SU-DHL-6 (cell line): Measurements from ENCODE around the gene FAM236A.
"Not testable (repeated sequence)": the region's sequence is repeated elsewhere in the genome, so short reads cannot be mapped to it uniquely, and the experiment has no call there.

Source experiments
- EZH2phosphoT487 ChIP-seq: fragments of 200-600 bp; sonication (generic), shearing (Covaris generic); conservative IDR thresholded peaks from 2 replicates; pipeline ENCODE4 v1.6.1; 2018; ENCODE audit warnings: mild to moderate bottlenecking, antibody characterized with exemption, low read length, moderate library complexity, mixed read lengths
- TF ChIP-seq, protein P1 (sequence below): fragments of 200-600 bp; sonication (generic); IDR thresholded peaks from one replicate; pipeline ENCODE4 v1.5.1; 2017; ENCODE audit warnings: antibody characterized with exemption, mild to moderate bottlenecking, low read length, moderate library complexity; ENCODE audit not compliant: insufficient read depth, poor library complexity, severe bottlenecking

GRCh38 chrX:72916096-72916495 lies 21.9 kb upstream of the FAM236A start:
- TF ChIP-seq, protein P1, sequence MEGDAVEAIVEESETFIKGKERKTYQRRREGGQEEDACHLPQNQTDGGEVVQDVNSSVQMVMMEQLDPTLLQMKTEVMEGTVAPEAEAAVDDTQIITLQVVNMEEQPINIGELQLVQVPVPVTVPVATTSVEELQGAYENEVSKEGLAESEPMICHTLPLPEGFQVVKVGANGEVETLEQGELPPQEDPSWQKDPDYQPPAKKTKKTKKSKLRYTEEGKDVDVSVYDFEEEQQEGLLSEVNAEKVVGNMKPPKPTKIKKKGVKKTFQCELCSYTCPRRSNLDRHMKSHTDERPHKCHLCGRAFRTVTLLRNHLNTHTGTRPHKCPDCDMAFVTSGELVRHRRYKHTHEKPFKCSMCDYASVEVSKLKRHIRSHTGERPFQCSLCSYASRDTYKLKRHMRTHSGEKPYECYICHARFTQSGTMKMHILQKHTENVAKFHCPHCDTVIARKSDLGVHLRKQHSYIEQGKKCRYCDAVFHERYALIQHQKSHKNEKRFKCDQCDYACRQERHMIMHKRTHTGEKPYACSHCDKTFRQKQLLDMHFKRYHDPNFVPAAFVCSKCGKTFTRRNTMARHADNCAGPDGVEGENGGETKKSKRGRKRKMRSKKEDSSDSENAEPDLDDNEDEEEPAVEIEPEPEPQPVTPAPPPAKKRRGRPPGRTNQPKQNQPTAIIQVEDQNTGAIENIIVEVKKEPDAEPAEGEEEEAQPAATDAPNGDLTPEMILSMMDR = not testable (repeated sequence)
- TF ChIP-seq EZH2phosphoT487 = not testable (repeated sequence)
